Astrocyte of the spinal cord (primary cell): Measurements from ENCODE around the gene SSBP4.
"Not testable (repeated sequence)": the region's sequence is repeated elsewhere in the genome, so short reads cannot be mapped to it uniquely, and the experiment has no call there.

Source experiments
- DNase-seq: peaks from one replicate; pipeline ENCODE4 v3.0.0; 2011; ENCODE audit warnings: low read depth, low spot score
- H3K4me3 ChIP-seq: 2 replicates; pipeline ENCODE4 v1.5.1; 2011; ENCODE audit warnings: low read depth, mild to moderate bottlenecking, low read length, moderate library complexity
- CTCF ChIP-seq: IDR thresholded peaks from 2 replicates; pipeline ENCODE4 v1.5.1; 2012; ENCODE audit warnings: low read depth, mild to moderate bottlenecking, low read length, inconsistent platforms
- in situ Hi-C: cut with HindIII; loops from 2 replicates; pipeline ENCODE4 v1.10.0; 2017; ENCODE audit warnings: low sequenced_read_pairs

Gene SSBP4

GRCh38 chr19:18393836-18394235 is 25.4 kb upstream of the SSBP4 start:
- TF ChIP-seq CTCF: no peak
- no peak for DNase-seq
- H3K4me3 ChIP-seq: no peak overlapping the region
- in situ Hi-C loops: no loop called here

GRCh38 chr19:18396471-18397241 is 22.5 kb upstream of the SSBP4 start:
- H3K4me3 ChIP-seq: no peak overlapping the region
- TF ChIP-seq CTCF: no peak
- DNase-seq: no peak
- in situ Hi-C loops: no loop called here

- DNase-seq: no peak
- H3K4me3 ChIP-seq: no peak within 1 kb of the TSS
- TF ChIP-seq CTCF: no peak
- in situ Hi-C loops: no loop called here
Observed at GRCh38 chr19:18397242-18398202, 21.7 kb upstream of the SSBP4 start, which contains the start of gene LRRC25. Gene LRRC25, minus strand, starts transcription at chr19:18397622. Its CDS starts 659 bp downstream, at chr19:18396963.

GRCh38 chr19:18399008-18399407 is 20.2 kb upstream of the SSBP4 start:
- in situ Hi-C loops: no loop called here
- no peak for TF ChIP-seq CTCF
- no peak overlapping the region for H3K4me3 ChIP-seq
- DNase-seq: no peak

GRCh38 chr19:18401580-18402112 is 17.6 kb upstream of the SSBP4 start:
- TF ChIP-seq CTCF: peak; percentile 49
- peak; percentile 57 for DNase-seq
- H3K4me3 ChIP-seq: no peak overlapping the region
- in situ Hi-C loops: no loop called here

GRCh38 chr19:18402455-18403248 is 16.5 kb upstream of the SSBP4 start:
- DNase-seq, in situ Hi-C loops, H3K4me3 ChIP-seq: not testable (repeated sequence)

GRCh38 chr19:18405754-18406153 is 13.4 kb upstream of the SSBP4 start:
- H3K4me3 ChIP-seq, in situ Hi-C loops, DNase-seq: not testable (repeated sequence)
